HEK293 (cell line): ENCODE data around the gene UBXN4.

Experiments used
- ZNF335 ChIP-seq: fragments of 450-650 bp; formaldehyde crosslinking; conservative IDR thresholded peaks from 2 replicates; pipeline ENCODE4 v1.5.1; 2016; ENCODE audit warnings: missing biosample characterization, missing genetic modification characterization
- ZNF423 ChIP-seq: fragments of 450-650 bp; formaldehyde crosslinking; IDR thresholded peaks from 2 replicates; pipeline ENCODE4 v1.5.1; 2016; ENCODE audit warnings: missing biosample characterization, missing genetic modification characterization
- TF ChIP-seq, protein P1 (sequence below): fragments of 450-650 bp; formaldehyde crosslinking; IDR thresholded peaks from 2 replicates; pipeline ENCODE4 v1.5.1; 2016; ENCODE audit warnings: missing biosample characterization, missing genetic modification characterization, low read depth
- TF ChIP-seq, protein P2 (sequence below): fragments of 450-650 bp; formaldehyde crosslinking; IDR thresholded peaks from 2 replicates; pipeline ENCODE4 v1.5.1; 2016; ENCODE audit warnings: missing biosample characterization, missing genetic modification characterization

DNA sequence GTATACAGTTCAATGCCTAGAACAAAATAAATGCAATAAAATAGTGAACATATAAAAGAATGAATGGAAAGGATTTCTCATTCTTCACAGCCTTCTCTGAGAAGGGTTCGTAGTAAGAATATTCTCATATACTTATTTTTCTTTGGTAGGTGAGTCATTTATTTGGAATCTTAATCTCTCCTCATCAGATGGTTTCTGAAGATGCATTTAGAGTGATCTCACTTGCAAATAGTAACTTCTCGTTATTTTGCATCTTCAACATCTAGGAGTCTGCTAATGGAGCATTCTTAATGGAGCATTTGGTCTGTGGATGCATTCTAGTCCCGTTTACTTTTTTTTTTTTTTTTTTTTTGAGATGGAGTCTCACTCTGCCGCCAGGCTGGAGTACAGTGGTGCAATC is 3.9 kb downstream of the UBXN4 start:
- TF ChIP-seq ZNF423 (no peak), ZNF335 (tag by site-specific recombination) (no peak)
- TF ChIP-seq, protein P1, sequence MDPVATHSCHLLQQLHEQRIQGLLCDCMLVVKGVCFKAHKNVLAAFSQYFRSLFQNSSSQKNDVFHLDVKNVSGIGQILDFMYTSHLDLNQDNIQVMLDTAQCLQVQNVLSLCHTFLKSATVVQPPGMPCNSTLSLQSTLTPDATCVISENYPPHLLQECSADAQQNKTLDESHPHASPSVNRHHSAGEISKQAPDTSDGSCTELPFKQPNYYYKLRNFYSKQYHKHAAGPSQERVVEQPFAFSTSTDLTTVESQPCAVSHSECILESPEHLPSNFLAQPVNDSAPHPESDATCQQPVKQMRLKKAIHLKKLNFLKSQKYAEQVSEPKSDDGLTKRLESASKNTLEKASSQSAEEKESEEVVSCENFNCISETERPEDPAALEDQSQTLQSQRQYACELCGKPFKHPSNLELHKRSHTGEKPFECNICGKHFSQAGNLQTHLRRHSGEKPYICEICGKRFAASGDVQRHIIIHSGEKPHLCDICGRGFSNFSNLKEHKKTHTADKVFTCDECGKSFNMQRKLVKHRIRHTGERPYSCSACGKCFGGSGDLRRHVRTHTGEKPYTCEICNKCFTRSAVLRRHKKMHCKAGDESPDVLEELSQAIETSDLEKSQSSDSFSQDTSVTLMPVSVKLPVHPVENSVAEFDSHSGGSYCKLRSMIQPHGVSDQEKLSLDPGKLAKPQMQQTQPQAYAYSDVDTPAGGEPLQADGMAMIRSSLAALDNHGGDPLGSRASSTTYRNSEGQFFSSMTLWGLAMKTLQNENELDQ (tag by site-specific recombination), result no peak
- TF ChIP-seq, protein P2, sequence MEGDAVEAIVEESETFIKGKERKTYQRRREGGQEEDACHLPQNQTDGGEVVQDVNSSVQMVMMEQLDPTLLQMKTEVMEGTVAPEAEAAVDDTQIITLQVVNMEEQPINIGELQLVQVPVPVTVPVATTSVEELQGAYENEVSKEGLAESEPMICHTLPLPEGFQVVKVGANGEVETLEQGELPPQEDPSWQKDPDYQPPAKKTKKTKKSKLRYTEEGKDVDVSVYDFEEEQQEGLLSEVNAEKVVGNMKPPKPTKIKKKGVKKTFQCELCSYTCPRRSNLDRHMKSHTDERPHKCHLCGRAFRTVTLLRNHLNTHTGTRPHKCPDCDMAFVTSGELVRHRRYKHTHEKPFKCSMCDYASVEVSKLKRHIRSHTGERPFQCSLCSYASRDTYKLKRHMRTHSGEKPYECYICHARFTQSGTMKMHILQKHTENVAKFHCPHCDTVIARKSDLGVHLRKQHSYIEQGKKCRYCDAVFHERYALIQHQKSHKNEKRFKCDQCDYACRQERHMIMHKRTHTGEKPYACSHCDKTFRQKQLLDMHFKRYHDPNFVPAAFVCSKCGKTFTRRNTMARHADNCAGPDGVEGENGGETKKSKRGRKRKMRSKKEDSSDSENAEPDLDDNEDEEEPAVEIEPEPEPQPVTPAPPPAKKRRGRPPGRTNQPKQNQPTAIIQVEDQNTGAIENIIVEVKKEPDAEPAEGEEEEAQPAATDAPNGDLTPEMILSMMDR (tag by site-specific recombination), result no peak
